Neural cell (in vitro differentiated cells): ENCODE data around the gene SOAT2.

Source experiments
- CTCF ChIP-seq: fragments of 450-650 bp; IDR thresholded peaks from 2 replicates; pipeline ENCODE4 v1.5.1; 2014; ENCODE audit warnings: antibody characterized with exemption, mild to moderate bottlenecking, moderate library complexity; ENCODE audit not compliant: poor library complexity, severe bottlenecking
- EP300 ChIP-seq: fragments of 450-650 bp; conservative IDR thresholded peaks from 2 replicates; pipeline ENCODE4 v1.6.1; 2014; ENCODE audit warnings: antibody characterized with exemption, mild to moderate bottlenecking, moderate library complexity; ENCODE audit not compliant: poor library complexity, severe bottlenecking
- MXI1 ChIP-seq: fragments of 450-650 bp; conservative IDR thresholded peaks from 2 replicates; pipeline ENCODE4 v1.6.1; 2014; ENCODE audit warnings: antibody characterized with exemption, mild to moderate bottlenecking; ENCODE audit not compliant: poor library complexity, severe bottlenecking
- POLR2AphosphoS5 ChIP-seq: IDR thresholded peaks from 2 replicates; pipeline ENCODE4 v1.6.1; 2012
- RAD21 ChIP-seq: fragments of 450-650 bp; conservative IDR thresholded peaks from 2 replicates; pipeline ENCODE4 v1.6.1; 2014; ENCODE audit warnings: antibody characterized with exemption, mild to moderate bottlenecking, moderate library complexity
- SMC3 ChIP-seq: fragments of 450-650 bp; conservative IDR thresholded peaks from 2 replicates; pipeline ENCODE4 v1.6.1; 2014; ENCODE audit warnings: antibody characterized with exemption, mild to moderate bottlenecking, moderate library complexity; ENCODE audit not compliant: poor library complexity
- TAF1 ChIP-seq: IDR thresholded peaks from 2 replicates; pipeline ENCODE4 v1.6.1; 2012; ENCODE audit warnings: low read depth

- no peak for TF ChIP-seq POLR2AphosphoS5
- TF ChIP-seq CTCF = no peak
- TF ChIP-seq TAF1 = no peak
- no peak for TF ChIP-seq EP300
- TF ChIP-seq SMC3 = no peak
- TF ChIP-seq RAD21 = no peak
- no peak for TF ChIP-seq MXI1
Observed at GRCh38 chr12:53096089-53096741, 7.1 kb upstream of the SOAT2 start.
